ENCODE data around the gene IGFLR1. TPM values are rescaled to one million over a fixed set of nuclear protein-coding genes. Genes with fewer than 3 reads are reported as not detected.
"Not testable (repeated sequence)": the region's sequence is repeated elsewhere in the genome, so short reads cannot be mapped to it uniquely, and the experiment has no call there.

Gene IGFLR1
- total RNA-seq, 2 donors from 2014 or later = 80.4 to 193 TPM

DNA sequence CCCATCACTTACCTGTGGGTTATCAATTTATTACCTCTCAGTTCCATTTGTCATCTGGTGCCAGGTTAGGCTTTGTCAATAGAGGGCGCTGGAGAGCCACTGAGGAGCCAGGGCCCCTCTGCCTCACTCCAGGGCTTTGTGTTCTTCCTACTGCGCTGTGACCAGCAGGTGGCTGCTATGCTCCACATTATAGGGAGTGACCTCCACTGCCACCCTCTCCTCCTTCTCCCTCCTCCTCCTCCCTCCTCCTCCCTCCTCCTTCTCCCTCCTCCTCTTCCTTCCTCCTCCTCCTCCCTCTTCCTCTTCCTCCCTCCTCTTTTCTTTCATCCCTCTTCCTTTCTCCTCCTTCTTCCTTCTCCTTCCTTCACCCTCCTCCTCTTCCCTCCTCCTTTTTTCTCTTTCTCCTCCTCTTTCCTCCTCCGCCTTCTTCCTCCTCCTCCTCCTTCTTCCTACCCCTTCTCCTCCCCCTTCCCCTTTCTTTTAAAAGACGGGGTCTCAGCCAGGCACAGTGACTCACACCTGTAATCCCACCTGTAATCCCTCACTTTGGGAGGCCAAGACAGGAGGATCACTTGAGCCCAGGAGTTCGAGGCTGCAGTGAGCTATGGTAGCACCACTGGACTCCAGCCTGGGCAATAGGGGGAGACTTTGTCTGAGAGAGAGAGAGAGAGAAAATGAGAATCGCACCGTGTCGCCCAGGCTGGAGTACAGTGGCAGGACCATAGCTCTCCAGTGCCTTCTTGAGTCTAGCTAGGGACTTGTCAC is 48.2 kb downstream of the IGFLR1 start:
- Mint-ChIP-seq H3K27ac (peak overlapping the region; percentile 39 to 67), H3K4me3 (no peak overlapping the region), H3K36me3 (no peaks in the 10 kb centered on the region), H3K4me1 (ENCODE audit: low read depth in 2 of 2) (peaks cover 0 to 16% of the 10 kb centered on the region in 2 donors), H3K9me3 (no peaks in the 10 kb centered on the region), H3K27me3 (no peaks in the 10 kb centered on the region)
- peak; percentile 100 for ATAC-seq
- DNase-seq (ENCODE audit: low spot score) = peak; percentile 91

DNA sequence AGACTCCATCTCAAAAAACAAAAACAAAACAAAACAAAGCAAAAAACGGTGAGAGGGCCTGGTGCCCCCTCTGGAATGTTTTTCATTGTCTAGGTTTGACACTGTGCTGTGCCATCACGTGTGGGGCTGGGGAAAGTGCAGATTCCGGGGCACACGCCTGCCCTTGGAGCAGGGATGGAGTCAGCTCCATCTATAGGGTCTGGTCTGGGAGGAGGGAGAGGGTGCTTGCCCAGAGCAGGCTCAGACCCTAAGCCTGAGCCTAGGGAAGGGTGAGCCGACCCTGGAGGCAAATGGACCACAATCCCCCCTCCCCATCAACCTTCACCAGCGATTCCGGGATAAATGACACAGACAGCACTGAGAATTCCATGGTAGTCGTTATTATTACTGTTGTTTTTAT is 48.8 kb downstream of the IGFLR1 start:
- Mint-ChIP-seq H3K27ac (peak overlapping the region in 1 of 2 donors; percentile 67), H3K9me3 (no peaks in the 10 kb centered on the region), H3K4me1 (ENCODE audit: low read depth in 2 of 2) (peaks cover 0 to 13% of the 10 kb centered on the region in 2 donors), H3K27me3 (no peaks in the 10 kb centered on the region), H3K36me3 (no peaks in the 10 kb centered on the region), H3K4me3 (no peak overlapping the region)
- DNase-seq (ENCODE audit: low spot score) = no peak
- peak in 1 of 2 donors; percentile 8 for ATAC-seq

GRCh38 chr19:35692010-35692409 is 50.2 kb downstream of the IGFLR1 start:
- H3K4me3 Mint-ChIP-seq = no peak overlapping the region
- peaks cover 0 to 13% of the 10 kb centered on the region in 2 donors for H3K4me1 Mint-ChIP-seq (ENCODE audit: low read depth in 2 of 2)
- no peak for DNase-seq (ENCODE audit: low spot score)
- H3K9me3 Mint-ChIP-seq = no peaks in the 10 kb centered on the region
- ATAC-seq = no peak
- no peaks in the 10 kb centered on the region for H3K36me3 Mint-ChIP-seq
- no peak overlapping the region for H3K27ac Mint-ChIP-seq
- no peaks in the 10 kb centered on the region for H3K27me3 Mint-ChIP-seq

- not testable (repeated sequence) for ATAC-seq; H3K27me3 Mint-ChIP-seq; H3K36me3 Mint-ChIP-seq; H3K4me3 Mint-ChIP-seq; H3K9me3 Mint-ChIP-seq; DNase-seq (ENCODE audit: low spot score); H3K27ac Mint-ChIP-seq
- H3K4me1 Mint-ChIP-seq (ENCODE audit: low read depth in 2 of 2) = peaks cover 0 to 11% of the 10 kb centered on the region in 2 donors
Observed at GRCh38 chr19:35691106-35691505, 51.1 kb downstream of the IGFLR1 start.

DNA sequence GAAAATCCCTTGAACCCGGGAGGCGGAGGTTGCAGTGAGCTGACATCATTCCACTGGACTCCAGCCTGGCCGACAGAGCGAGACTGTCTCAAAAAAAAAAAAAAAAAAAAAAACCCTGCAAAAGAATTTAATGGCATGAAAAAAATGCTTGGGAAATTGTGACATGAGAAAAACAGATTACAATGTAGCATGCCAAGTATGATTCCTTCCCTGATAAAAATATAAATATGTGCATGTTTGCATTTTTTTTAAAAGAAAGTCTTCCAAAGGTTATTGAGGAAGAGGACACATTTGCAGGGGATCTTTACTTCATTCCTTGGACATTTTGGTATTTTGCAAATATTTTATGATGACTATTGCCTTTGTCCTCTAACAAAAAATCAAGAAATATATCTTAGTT is 52.4 kb downstream of the IGFLR1 start:
- H3K4me1 Mint-ChIP-seq (ENCODE audit: low read depth in 2 of 2) = peaks cover 0 to 10% of the 10 kb centered on the region in 2 donors
- DNase-seq (ENCODE audit: low spot score) (no peak), ATAC-seq (no peak)
- no peaks in the 10 kb centered on the region for H3K36me3 Mint-ChIP-seq
- H3K27ac Mint-ChIP-seq = no peak overlapping the region
- no peaks in the 10 kb centered on the region for H3K27me3 Mint-ChIP-seq
- no peaks in the 10 kb centered on the region for H3K9me3 Mint-ChIP-seq
- H3K4me3 Mint-ChIP-seq = no peak overlapping the region

Other genes with a start within 250 kb of the IGFLR1 start
- gene DMKN, start 228.8 kb downstream of the IGFLR1 start, total RNA-seq = 1 to 10 TPM in 1 of 2 donors, not detected in 1; 1.8 TPM
- gene SBSN, start 214.1 kb downstream of the IGFLR1 start, total RNA-seq = not detected
- not detected for gene GAPDHS, start 209.0 kb downstream of the IGFLR1 start, total RNA-seq
- 10 to 100 TPM; 25.3 to 34.4 TPM for gene TMEM147, start 196.8 kb downstream of the IGFLR1 start, total RNA-seq
- not detected for gene ATP4A, start 178.8 kb downstream of the IGFLR1 start, total RNA-seq
- not detected for gene PMIS2, start 156.3 kb downstream of the IGFLR1 start, total RNA-seq
- gene HAUS5, start 129.7 kb downstream of the IGFLR1 start, total RNA-seq = 10 to 100 TPM; 29.2 to 55.0 TPM
- 100 to 1,000 TPM; 109 to 110 TPM for gene RBM42, start 113.4 kb downstream of the IGFLR1 start, total RNA-seq
- 1 to 10 TPM in 1 of 2 donors, under 1 TPM in 1; 0.39 to 1.2 TPM for gene ETV2, start 100.7 kb downstream of the IGFLR1 start, total RNA-seq
- 100 to 1,000 TPM; 363 to 400 TPM for gene COX6B1, start 94.1 kb downstream of the IGFLR1 start, total RNA-seq
- under 1 TPM; 0.38 to 0.70 TPM for gene UPK1A, start 75.9 kb downstream of the IGFLR1 start, total RNA-seq
- gene ZBTB32, start 37.9 kb downstream of the IGFLR1 start, total RNA-seq = 100 to 1,000 TPM; 191 to 295 TPM
- 100 to 1,000 TPM in 1 of 2 donors, 10 to 100 TPM in 1; 80.1 to 137 TPM for gene KMT2B, start 24.4 kb downstream of the IGFLR1 start, total RNA-seq
- 10 to 100 TPM; 17.0 to 19.1 TPM for gene U2AF1L4, start 3.0 kb upstream of the IGFLR1 start, total RNA-seq
- 10 to 100 TPM; 66.4 to 84.2 TPM for gene PSENEN, start 3.2 kb upstream of the IGFLR1 start, total RNA-seq
- 10 to 100 TPM in 1 of 2 donors, 1 to 10 TPM in 1; 9.6 to 24.7 TPM for gene LIN37, start 6.1 kb upstream of the IGFLR1 start, total RNA-seq
- not detected for gene HSPB6, start 14.6 kb upstream of the IGFLR1 start, total RNA-seq
- gene PROSER3, start 15.7 kb upstream of the IGFLR1 start, total RNA-seq = 10 to 100 TPM; 36.2 to 53.8 TPM
- gene ARHGAP33, start 33.1 kb upstream of the IGFLR1 start, total RNA-seq = 10 to 100 TPM; 31.5 to 45.0 TPM
- gene PRODH2, start 70.4 kb upstream of the IGFLR1 start, total RNA-seq = not detected
- gene NPHS1, start 110.1 kb upstream of the IGFLR1 start, total RNA-seq = not detected
- 1 to 10 TPM; 1.3 to 2.2 TPM for gene KIRREL2, start 114.5 kb upstream of the IGFLR1 start, total RNA-seq
- 1 to 10 TPM; 1.9 TPM for gene APLP1, start 126.1 kb upstream of the IGFLR1 start, total RNA-seq
- gene NFKBID, start 158.1 kb upstream of the IGFLR1 start, total RNA-seq = 10 to 100 TPM; 54.4 to 68.7 TPM
- 100 to 1,000 TPM; 154 to 228 TPM for gene HCST, start 160.1 kb upstream of the IGFLR1 start, total RNA-seq
- 100 to 1,000 TPM in 1 of 2 donors, 10 to 100 TPM in 1; 65.3 to 235 TPM for gene TYROBP, start 165.8 kb upstream of the IGFLR1 start, total RNA-seq
- 10 to 100 TPM in 1 of 2 donors, 1 to 10 TPM in 1; 4.6 to 10.6 TPM for gene LRFN3, start 193.9 kb upstream of the IGFLR1 start, total RNA-seq